GM19099 (cell line): ENCODE measurements around the gene CCDC9.

ENCODE experiments used
- POLR2A ChIP-seq: IDR thresholded peaks from 3 replicates; pipeline ENCODE4 v1.6.1; 2011; ENCODE audit warnings: low read depth; ENCODE audit not compliant: insufficient read length; ENCODE audit errors: extremely low read depth

CCDC9 gene

GRCh38 chr19:47243364-47243775, 13.0 kb upstream of the CCDC9 start:
- no peak for TF ChIP-seq POLR2A

GRCh38 chr19:47243776-47244547, 12.4 kb upstream of the CCDC9 start:
- TF ChIP-seq POLR2A = peak; percentile 61

- TF ChIP-seq POLR2A = no peak
These were observed 8.9 kb upstream of the CCDC9 start for GRCh38 chr19:47247308-47247990.

- TF ChIP-seq POLR2A = no peak
These were observed 2.9 kb upstream of the CCDC9 start for GRCh38 chr19:47253467-47253881.

- no peak for TF ChIP-seq POLR2A
These were observed 2.4 kb upstream of the CCDC9 start for GRCh38 chr19:47253970-47254369.

- TF ChIP-seq POLR2A = no peak
These were observed 527 bp downstream of the CCDC9 start for GRCh38 chr19:47256693-47257410.

GRCh38 chr19:47257411-47258169, 1.3 kb downstream of the CCDC9 start:
- TF ChIP-seq POLR2A = no peak

- TF ChIP-seq POLR2A = no peak
These were observed 2.1 kb downstream of the CCDC9 start for GRCh38 chr19:47258434-47258833.

- TF ChIP-seq POLR2A = no peak
These were observed 2.7 kb downstream of the CCDC9 start for GRCh38 chr19:47258895-47259555.

GRCh38 chr19:47260476-47260875, 4.2 kb downstream of the CCDC9 start:
- no peak for TF ChIP-seq POLR2A

GRCh38 chr19:47264629-47265028, 8.3 kb downstream of the CCDC9 start:
- TF ChIP-seq POLR2A = no peak

GRCh38 chr19:47266401-47266941, 10.1 kb downstream of the CCDC9 start:
- no peak for TF ChIP-seq POLR2A

GRCh38 chr19:47267350-47267759, 11.0 kb downstream of the CCDC9 start:
- TF ChIP-seq POLR2A = no peak

- no peak for TF ChIP-seq POLR2A
These were observed 11.7 kb downstream of the CCDC9 start for GRCh38 chr19:47268028-47268427.
